ENCODE data around the gene CELF4. TPM values are rescaled to one million over a fixed set of nuclear protein-coding genes. Genes with fewer than 3 reads are reported as not detected.

Gene CELF4
- total and polyA plus RNA-seq, 10 of the 15 experiments (the other 5 are each of a cell fraction or from before 2014, with no cell fraction given) = 0.03 to 0.32 TPM; not detected in 8

- H3K27ac ChIP-seq (ENCODE audit: control insufficient read depth, insufficient read depth) = no peak overlapping the region
- no peak overlapping the region for H2AFZ ChIP-seq (ENCODE audit: control insufficient read depth, low read depth, low read length)
- WGBS (ENCODE audit: insufficient coverage, insufficient replicate concordance, low lambda C conversion rate, missing lambda C conversion rate) = 42% methylated on average over 19 of the region's 19 CpGs
- ATAC-seq (no peak), FAIRE-seq (no peak), DNase-seq (ENCODE audit: low read depth, low spot score) (no peak)
- peaks cover 0 to 2% of the 10 kb centered on the region in 2 experiments; a peak in 3 of 4 replicates for H3K27me3 ChIP-seq (replicated peaks in 1 of 2; ENCODE audit: control insufficient read depth in 2 of 2, insufficient read depth in 2 of 2, low read length in 1 of 2)
- H3K4me2 ChIP-seq (ENCODE audit: control insufficient read depth, insufficient read depth) = no peak overlapping the region
- no peaks in the 10 kb centered on the region for H3K79me2 ChIP-seq (ENCODE audit: control insufficient read depth, insufficient read depth, low read length)
- in situ Hi-C loops (cut with MboI) = loop anchor here (5.0 kb wide), 1 partner anchor 87 kb away; no protein-coding TSS in a partner anchor
- H3K4me3 ChIP-seq = no peak overlapping the region
- SMC1A ChIA-PET (ENCODE audit: uncharacterized antibody, unreplicated experiment) = no interaction called here
- POLR2A ChIA-PET = no interaction called here
- H3K4me1 ChIP-seq (ENCODE audit: control insufficient read depth, insufficient read depth, low read length) = peaks cover 17% of the 10 kb centered on the region
- TF ChIP-seq EZH2 (IDR thresholded peaks at IDR 0.05; ENCODE audit: borderline replicate concordance, control insufficient read depth, low read depth, low read length) = no peak
- no peak for TF ChIP-seq KLF5 (IDR thresholded peaks at IDR 0.05; ENCODE audit: partially characterized antibody)
- no peak for TF ChIP-seq E2F8 (IDR thresholded peaks at IDR 0.05; ENCODE audit: low read depth, partially characterized antibody)
- no peak for TF ChIP-seq SKIL (IDR thresholded peaks at IDR 0.05; ENCODE audit: low read depth, poor library complexity, severe bottlenecking)
- TF ChIP-seq PBX3 (IDR thresholded peaks at IDR 0.05; ENCODE audit: insufficient replicate concordance, low read depth, low read length) = no peak
- TF ChIP-seq TCF12 (IDR thresholded peaks at IDR 0.05; ENCODE audit: low read depth, low read length) = no peak
- TF ChIP-seq CEBPB (IDR thresholded peaks at IDR 0.05; ENCODE audit: borderline replicate concordance in 1 of 2, low read depth in 2 of 2, low read length in 2 of 2) = no peak
- TF ChIP-seq GATAD2B (conservative IDR thresholded peaks at IDR 0.05; ENCODE audit: low read depth) = no peak
- H3K9ac ChIP-seq (ENCODE audit: control insufficient read depth, insufficient read depth, low read length) = no peak overlapping the region
- no peaks in the 10 kb centered on the region for H3K36me3 ChIP-seq (ENCODE audit: control insufficient read depth in 2 of 2, insufficient read depth in 2 of 2, low read length in 1 of 2)
- no peaks in the 10 kb centered on the region for H4K20me1 ChIP-seq (ENCODE audit: control insufficient read depth, insufficient read depth)
- intact Hi-C loops (cut with micrococcal nuclease; ENCODE audit: unreplicated experiment) = loop anchor here (5.0 kb wide), 1 partner anchor 52 kb away; no protein-coding TSS in a partner anchor
- CTCF ChIA-PET = no interaction called here
- H3K9me3 ChIP-seq (replicated peaks; ENCODE audit: control insufficient read depth, insufficient read depth, low read length) = no peaks in the 10 kb centered on the region
- no TSS peak for BruUV-seq (replicated peaks)
- RAD21 ChIA-PET (ENCODE audit: unreplicated experiment) = no interaction called here
Observed at GRCh38 chr18:37389684-37390368, 175.8 kb downstream of the CELF4 start.

Measured in GM12878 (cell line).